GM19395 (cell line): ENCODE results near the gene DNAJC27.

ENCODE experiments used
- ATAC-seq: cut with Tn5 transposase; IDR thresholded peaks from one replicate; pipeline ENCODE4 v1.9.1; 2021; ENCODE audit warnings: mild to moderate bottlenecking, moderate library complexity; ENCODE audit not compliant: unreplicated experiment

The DNAJC27 gene

DNA sequence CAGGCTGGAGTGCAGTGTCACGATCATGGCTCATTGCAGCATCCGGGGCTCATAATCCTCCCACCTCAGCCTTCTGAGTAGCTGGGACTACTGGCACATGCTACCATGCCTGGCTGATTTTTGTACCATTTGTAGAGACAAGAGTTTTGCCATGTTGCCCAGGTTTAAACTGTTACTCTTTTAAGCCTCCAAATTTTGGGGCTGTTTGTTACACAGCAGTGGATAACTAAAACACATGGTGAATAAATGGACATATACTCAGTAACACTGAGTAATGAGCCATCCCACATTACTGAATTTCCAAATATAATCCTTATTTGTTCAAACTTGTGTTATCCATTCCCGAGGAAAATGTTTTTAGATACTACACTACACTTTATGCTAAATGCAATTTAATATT lies 61.5 kb downstream of the DNAJC27 start:
- ATAC-seq: no peak

DNA sequence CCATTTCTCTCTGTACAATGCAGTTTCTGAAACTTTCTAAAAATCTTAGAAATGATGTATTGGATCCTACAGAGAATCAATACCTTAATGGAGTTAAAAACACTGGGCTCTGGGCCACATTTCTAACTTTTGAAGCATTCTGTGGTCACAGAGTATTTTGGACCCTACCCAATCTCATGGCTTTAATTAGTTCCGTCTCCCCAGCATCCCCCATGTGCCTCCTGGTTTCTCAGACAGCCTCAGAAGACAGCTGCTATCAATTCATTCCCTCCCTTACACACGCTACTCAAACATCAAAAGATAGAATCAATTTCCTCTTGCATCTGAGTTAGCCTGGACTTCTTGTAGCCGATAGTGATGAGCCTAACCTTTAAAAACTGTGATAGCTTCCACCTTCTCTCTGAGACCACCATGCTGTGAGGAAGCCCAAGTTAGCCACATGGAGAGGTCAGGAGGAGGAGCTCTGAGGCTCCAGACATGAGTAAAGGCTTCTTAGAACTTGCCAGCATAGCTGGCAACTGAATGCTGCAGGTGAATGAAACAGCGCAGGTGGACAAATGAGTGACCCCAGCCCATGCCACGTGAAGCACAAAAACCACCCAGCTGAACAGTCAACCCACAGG lies 62.1 kb downstream of the DNAJC27 start:
- ATAC-seq: no peak

GRCh38 chr2:24908461-24908901 lies 63.3 kb downstream of the DNAJC27 start:
- no peak for ATAC-seq

DNA sequence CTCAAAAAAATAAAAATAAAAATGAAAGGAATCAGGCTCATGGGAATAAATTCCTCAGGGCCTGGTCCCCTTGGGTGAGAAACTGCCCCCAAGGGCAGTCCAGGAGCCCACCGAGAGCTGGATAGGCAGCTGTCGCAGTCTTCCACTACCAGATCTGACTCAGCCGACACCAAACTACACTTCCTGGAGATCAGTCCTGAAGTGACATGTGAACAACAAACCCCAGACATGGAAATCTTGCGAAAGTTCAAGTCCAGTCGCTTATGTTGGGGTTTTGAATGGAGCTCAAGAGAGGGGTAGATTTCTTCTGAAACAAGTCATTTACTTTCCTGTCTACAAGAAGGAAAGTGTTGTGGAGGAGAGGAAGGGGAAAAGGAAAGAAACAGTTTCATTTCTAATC lies 64.6 kb downstream of the DNAJC27 start:
- ATAC-seq: no peak

GRCh38 chr2:24906466-24906865 lies 65.3 kb downstream of the DNAJC27 start:
- no peak for ATAC-seq

DNA sequence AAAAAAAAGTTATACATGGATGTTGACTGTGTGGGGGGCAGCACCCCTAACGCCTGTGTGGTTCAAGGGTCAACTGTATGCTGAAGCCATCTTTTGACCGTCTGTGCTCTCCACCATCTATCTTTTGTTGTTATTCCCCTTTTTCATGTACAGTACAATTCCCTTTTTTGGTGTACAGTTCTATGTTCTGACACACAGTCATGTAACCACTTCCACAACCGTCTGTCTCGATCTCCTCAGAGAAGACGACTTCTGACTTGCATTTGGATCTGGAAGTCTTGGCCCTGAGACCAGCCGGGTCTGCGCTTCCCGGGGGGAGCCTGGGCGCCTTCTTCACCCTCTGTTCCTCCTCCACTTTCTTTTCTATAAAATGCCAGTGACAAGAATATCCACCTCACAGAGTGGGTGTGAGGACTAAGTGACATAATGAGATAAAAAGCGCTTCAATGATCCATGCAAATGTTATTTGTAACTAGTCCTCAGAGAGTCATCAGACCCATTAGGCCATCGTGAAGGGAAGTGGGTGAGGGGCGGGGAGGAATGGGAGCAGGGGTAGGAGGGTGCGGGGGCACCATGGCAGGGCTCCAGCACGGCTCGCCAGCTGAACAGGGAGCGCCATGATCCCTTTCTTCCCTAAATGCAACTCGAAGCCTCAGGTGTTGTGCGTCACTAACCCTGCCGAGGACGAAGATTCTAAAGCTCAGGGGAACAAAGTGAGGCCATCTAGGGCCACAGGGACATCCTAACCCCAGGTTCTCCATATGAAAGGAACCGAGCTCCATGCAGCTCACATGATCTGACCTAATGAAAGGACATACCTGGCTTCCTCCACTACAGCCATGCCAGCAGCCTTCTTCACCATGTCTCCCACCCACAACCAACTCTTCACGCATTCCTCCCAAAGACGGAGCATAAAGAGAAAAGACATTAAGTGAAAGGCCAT lies 68.3 kb downstream of the DNAJC27 start:
- ATAC-seq: no peak

GRCh38 chr2:24899361-24899910 lies 72.3 kb downstream of the DNAJC27 start:
- no peak for ATAC-seq

GRCh38 chr2:24898122-24899109 lies 73.3 kb downstream of the DNAJC27 start:
- ATAC-seq: no peak

GRCh38 chr2:24894750-24895149 lies 77.0 kb downstream of the DNAJC27 start:
- ATAC-seq: no peak

GRCh38 chr2:24893934-24894333 lies 77.8 kb downstream of the DNAJC27 start:
- no peak for ATAC-seq
